Astrocyte of the spinal cord (primary cell): Measurements from ENCODE around the gene NOXO1.
A peak's percentile ranks its signal among the peaks of the same experiment; 100 is the strongest.

Experiments used
- DNase-seq: peaks from one replicate; pipeline ENCODE4 v3.0.0; 2011; ENCODE audit warnings: low read depth, low spot score
- H3K4me3 ChIP-seq: 2 replicates; pipeline ENCODE4 v1.5.1; 2011; ENCODE audit warnings: low read depth, mild to moderate bottlenecking, low read length, moderate library complexity
- CTCF ChIP-seq: IDR thresholded peaks from 2 replicates; pipeline ENCODE4 v1.5.1; 2012; ENCODE audit warnings: low read depth, mild to moderate bottlenecking, low read length, inconsistent platforms
- in situ Hi-C: cut with HindIII; loops from 2 replicates; pipeline ENCODE4 v1.10.0; 2017; ENCODE audit warnings: low sequenced_read_pairs

Gene NOXO1

GRCh38 chr16:1929105-1929504 lies 52.2 kb downstream of the NOXO1 start:
- H3K4me3 ChIP-seq, result peak overlapping the region; percentile 41
- DNase-seq, result no peak
- no peak for TF ChIP-seq CTCF
- in situ Hi-C loops, result no loop called here
